PC-9 (cell line): ENCODE measurements around the gene SMIM22.

Experiments
- CTCF ChIP-seq: fragments of 200-600 bp; sonication (generic); conservative IDR thresholded peaks from 2 replicates; pipeline ENCODE4 v1.6.1; 2017; ENCODE audit warnings: mixed run types, antibody characterized with exemption, mild to moderate bottlenecking, moderate library complexity
- EZH2 ChIP-seq: fragments of 200-600 bp; sonication (generic); IDR thresholded peaks from 2 replicates; pipeline ENCODE4 v1.8.0; 2017; ENCODE audit warnings: antibody characterized with exemption, low read depth

- TF ChIP-seq CTCF = no peak
- no peak for TF ChIP-seq EZH2
These were observed 40.3 kb upstream of the SMIM22 start for GRCh38 chr16:4754865-4755264.
